HepG2 (cell line): ENCODE data around the gene ORMDL3. TPM values are rescaled to one million over a fixed set of nuclear protein-coding genes. Genes with fewer than 3 reads are reported as not detected.
A peak's percentile ranks its signal among the peaks of the same experiment; 100 is the strongest.

Source experiments
- ARID4A ChIP-seq: sonication (generic); formaldehyde crosslinking; IDR thresholded peaks from 2 replicates; pipeline ENCODE4 v1.5.0; 2020; ENCODE audit warnings: mild to moderate bottlenecking, missing genetic modification reagents, borderline replicate concordance
- ATF7-NPFF ChIP-seq: sonication (generic); formaldehyde crosslinking; IDR thresholded peaks from 2 replicates; pipeline ENCODE4 v1.8.1; 2023; ENCODE audit warnings: mild to moderate bottlenecking, low read depth, missing genetic modification reagents, moderate library complexity
- FOXO1 ChIP-seq: sonication (generic); formaldehyde crosslinking; IDR thresholded peaks from 2 replicates; pipeline ENCODE4 v1.4.0; 2020; ENCODE audit warnings: missing genetic modification reagents
- GLI4 ChIP-seq: sonication (generic); formaldehyde crosslinking; IDR thresholded peaks from 2 replicates; pipeline ENCODE4 v1.5.1; 2020; ENCODE audit warnings: missing genetic modification reagents, mild to moderate bottlenecking, moderate library complexity, borderline replicate concordance
- IKZF5 ChIP-seq: IDR thresholded peaks from 2 replicates; pipeline ENCODE4 v1.6.1; 2018; ENCODE audit warnings: missing genetic modification reagents, mild to moderate bottlenecking, missing compliant biosample characterization
- KDM5B ChIP-seq: sonication (generic); formaldehyde crosslinking; IDR thresholded peaks from 2 replicates; pipeline ENCODE4 v1.4.0; 2020; ENCODE audit warnings: missing genetic modification reagents, mild to moderate bottlenecking, borderline replicate concordance
- NCOR1 ChIP-seq: fragments of 200-600 bp; sonication (generic); IDR thresholded peaks from 2 replicates; pipeline ENCODE4 v1.7.0; 2017; ENCODE audit warnings: antibody characterized with exemption, low read length, borderline replicate concordance
- PHF8 ChIP-seq: sonication (generic); formaldehyde crosslinking; IDR thresholded peaks from 2 replicates; pipeline ENCODE4 v1.5.0; 2020; ENCODE audit warnings: missing genetic modification reagents
- TBX2 ChIP-seq: sonication (generic); formaldehyde crosslinking; IDR thresholded peaks from 2 replicates; pipeline ENCODE4 v1.5.0; 2020; ENCODE audit warnings: missing genetic modification reagents, mild to moderate bottlenecking, borderline replicate concordance
- ZNF414 ChIP-seq: sonication (generic); formaldehyde crosslinking; IDR thresholded peaks from 2 replicates; pipeline ENCODE4 v1.5.0; 2020; ENCODE audit warnings: missing genetic modification reagents
- ZNF501 ChIP-seq: sonication (generic); formaldehyde crosslinking; IDR thresholded peaks from 2 replicates; pipeline ENCODE4 v1.5.1; 2020; ENCODE audit warnings: mild to moderate bottlenecking, moderate library complexity, missing genetic modification reagents
- ZNF563 ChIP-seq: sonication (generic); formaldehyde crosslinking; IDR thresholded peaks from 2 replicates; pipeline ENCODE4 v1.8.0; 2022; ENCODE audit warnings: mild to moderate bottlenecking, moderate library complexity, missing genetic modification reagents
- ZNF567 ChIP-seq: sonication (generic); formaldehyde crosslinking; IDR thresholded peaks from 2 replicates; pipeline ENCODE4 v1.8.1; 2023; ENCODE audit warnings: mild to moderate bottlenecking, missing genetic modification reagents, borderline replicate concordance
- ZNF710 ChIP-seq: sonication (generic); formaldehyde crosslinking; IDR thresholded peaks from 2 replicates; pipeline ENCODE4 v1.5.0; 2020; ENCODE audit warnings: mild to moderate bottlenecking, missing genetic modification reagents, borderline replicate concordance
- ZXDC ChIP-seq: sonication (generic); formaldehyde crosslinking; IDR thresholded peaks from 2 replicates; pipeline ENCODE4 v1.5.0; 2020; ENCODE audit warnings: mild to moderate bottlenecking, missing genetic modification reagents
- polyA plus RNA-seq, 8 experiments: library from polyadenylated mRNA; depleted of rRNA in 3 of 8; stranded (reverse) in 7 of 8; unstranded in 1 of 8; fragments of >200 nt; fragmentation: Illumina TruSeq in 4 of 8; extraction: Trizol in 4 of 8; gene quantifications; 2 replicates each; pipeline versions ENCODE4 v1.2.1 to v1.2.3, GENCODE V29; 2011 to 2016; ENCODE audit warnings: low read depth in 4 of 8, missing spikeins in 1 of 8, mixed read lengths in 1 of 8; ENCODE audit not compliant: insufficient read depth in 1 of 8
- total RNA-seq, 5 experiments: library from RNA; depleted of rRNA; stranded (reverse); fragments of >200 nt; fragmentation: Illumina TruSeq; extraction: Trizol; gene quantifications; 2 replicates each; pipeline ENCODE4 v1.2.3, GENCODE V29; 2016; ENCODE audit warnings: low read depth in 1 of 5

Gene ORMDL3
- total and polyA plus RNA-seq, 2 of the 13 experiments (the other 11 are each of a cell fraction or from before 2014, with no cell fraction given) = 181 to 384 TPM

GRCh38 chr17:39953471-39953888 lies 26.1 kb upstream of the ORMDL3 start (continued):
- TF ChIP-seq ZXDC (0 out of 2 replicates have a peak, but pooled peaks have one; percentile 13), ZNF567 (CRISPR knock-in tag) (0 out of 2 replicates have a peak, but pooled peaks have one; percentile 75), ARID4A (CRISPR knock-in tag) (0 out of 2 replicates have a peak, but pooled peaks have one; percentile 26), NCOR1 (no peak), TBX2 (CRISPR knock-in tag) (0 out of 2 replicates have a peak, but pooled peaks have one; percentile 8), PHF8 (CRISPR knock-in tag) (peak; percentile 45; the same call in 1 of the 2 replicates), ATF7-NPFF (CRISPR knock-in tag) (no peak), ZNF414 (0 out of 2 replicates have a peak, but pooled peaks have one; percentile 2), ZNF501 (CRISPR knock-in tag) (0 out of 2 replicates have a peak, but pooled peaks have one; percentile 27), ZNF710 (CRISPR knock-in tag) (0 out of 2 replicates have a peak, but pooled peaks have one; percentile 27), KDM5B (peak; percentile 76; the same call in 1 of the 2 replicates), GLI4 (CRISPR knock-in tag) (no peak), IKZF5 (CRISPR knock-in tag) (peak; percentile 25; the same call in 1 of the 2 replicates), FOXO1 (CRISPR knock-in tag) (peak; percentile 31; the same call in 1 of the 2 replicates), ZNF563 (CRISPR knock-in tag) (no peak)
